ENCODE data around the gene KCNC3.

The KCNC3 gene

GRCh38 chr19:50288954-50289353, 40.2 kb downstream of the KCNC3 start:
- Histone ChIP-seq H4K20me1 (ENCODE audit: control insufficient read depth, insufficient read depth, low read depth, low read length) (no peaks in the 10 kb centered on the region), H3K27ac (ENCODE audit: low read depth, low read length) (no peak overlapping the region), H3K9me2 (replicated peaks; ENCODE audit: control insufficient read depth, low read length) (no peaks in the 10 kb centered on the region), H3K79me2 (ENCODE audit: control insufficient read depth, low read length) (no peaks in the 10 kb centered on the region), H3K36me3 (ENCODE audit: control insufficient read depth, low read length) (no peaks in the 10 kb centered on the region), H3K4me1 (ENCODE audit: control insufficient read depth, low read length) (no peaks in the 10 kb centered on the region), H3K9me3 (ENCODE audit: control insufficient read depth, insufficient read depth, low read length) (no peaks in the 10 kb centered on the region), H3F3A (ENCODE audit: control insufficient read depth, insufficient read depth) (no peaks in the 10 kb centered on the region), H3K4me2 (ENCODE audit: low read length) (no peak overlapping the region), H3K4me3 (ENCODE audit: low read length) (no peak overlapping the region), H3K27me3 (ENCODE audit: control insufficient read depth, low read length) (peaks cover 9% of the 10 kb centered on the region)
- no peak for TF ChIP-seq EZH2phosphoT487 (IDR thresholded peaks at IDR 0.05; ENCODE audit: borderline replicate concordance, low read length)
- no peak for TF ChIP-seq CTCF (IDR thresholded peaks at IDR 0.05; ENCODE audit: low read depth, low read length, poor library complexity, severe bottlenecking)

GRCh38 chr19:50287331-50287730, 41.8 kb downstream of the KCNC3 start:
- no peaks in the 10 kb centered on the region for H3K36me3 ChIP-seq (ENCODE audit: control insufficient read depth, low read length)
- H3K9me2 ChIP-seq (replicated peaks; ENCODE audit: control insufficient read depth, low read length) = no peaks in the 10 kb centered on the region
- H3K4me3 ChIP-seq (ENCODE audit: low read length) = no peak overlapping the region
- no peak overlapping the region for H3K4me2 ChIP-seq (ENCODE audit: low read length)
- H3K27me3 ChIP-seq (ENCODE audit: control insufficient read depth, low read length) = peaks cover 9% of the 10 kb centered on the region
- H3F3A ChIP-seq (ENCODE audit: control insufficient read depth, insufficient read depth) = no peaks in the 10 kb centered on the region
- no peaks in the 10 kb centered on the region for H3K9me3 ChIP-seq (ENCODE audit: control insufficient read depth, insufficient read depth, low read length)
- no peaks in the 10 kb centered on the region for H3K79me2 ChIP-seq (ENCODE audit: control insufficient read depth, low read length)
- no peaks in the 10 kb centered on the region for H3K4me1 ChIP-seq (ENCODE audit: control insufficient read depth, low read length)
- H3K27ac ChIP-seq (ENCODE audit: low read depth, low read length) = no peak overlapping the region
- TF ChIP-seq CTCF (IDR thresholded peaks at IDR 0.05; ENCODE audit: low read depth, low read length, poor library complexity, severe bottlenecking) (no peak), EZH2phosphoT487 (IDR thresholded peaks at IDR 0.05; ENCODE audit: borderline replicate concordance, low read length) (no peak)
- no peaks in the 10 kb centered on the region for H4K20me1 ChIP-seq (ENCODE audit: control insufficient read depth, insufficient read depth, low read depth, low read length)

GRCh38 chr19:50286443-50286842, 42.7 kb downstream of the KCNC3 start:
- TF ChIP-seq CTCF (IDR thresholded peaks at IDR 0.05; ENCODE audit: low read depth, low read length, poor library complexity, severe bottlenecking) = no peak
- no peak for TF ChIP-seq EZH2phosphoT487 (IDR thresholded peaks at IDR 0.05; ENCODE audit: borderline replicate concordance, low read length)
- peaks cover 9% of the 10 kb centered on the region for H3K27me3 ChIP-seq (ENCODE audit: control insufficient read depth, low read length)
- H3K4me3 ChIP-seq (ENCODE audit: low read length) = no peak overlapping the region
- no peaks in the 10 kb centered on the region for H3K9me2 ChIP-seq (replicated peaks; ENCODE audit: control insufficient read depth, low read length)
- H3K9me3 ChIP-seq (ENCODE audit: control insufficient read depth, insufficient read depth, low read length) = no peaks in the 10 kb centered on the region
- H3K4me1 ChIP-seq (ENCODE audit: control insufficient read depth, low read length) = no peaks in the 10 kb centered on the region
- no peaks in the 10 kb centered on the region for H4K20me1 ChIP-seq (ENCODE audit: control insufficient read depth, insufficient read depth, low read depth, low read length)
- H3F3A ChIP-seq (ENCODE audit: control insufficient read depth, insufficient read depth) = no peaks in the 10 kb centered on the region
- no peaks in the 10 kb centered on the region for H3K36me3 ChIP-seq (ENCODE audit: control insufficient read depth, low read length)
- H3K4me2 ChIP-seq (ENCODE audit: low read length) = no peak overlapping the region
- H3K79me2 ChIP-seq (ENCODE audit: control insufficient read depth, low read length) = no peaks in the 10 kb centered on the region
- no peak overlapping the region for H3K27ac ChIP-seq (ENCODE audit: low read depth, low read length)

GRCh38 chr19:50285833-50286232, 43.3 kb downstream of the KCNC3 start:
- no peak for TF ChIP-seq CTCF (IDR thresholded peaks at IDR 0.05; ENCODE audit: low read depth, low read length, poor library complexity, severe bottlenecking)
- no peak for TF ChIP-seq EZH2phosphoT487 (IDR thresholded peaks at IDR 0.05; ENCODE audit: borderline replicate concordance, low read length)
- Histone ChIP-seq H4K20me1 (ENCODE audit: control insufficient read depth, insufficient read depth, low read depth, low read length) (no peaks in the 10 kb centered on the region), H3K4me2 (ENCODE audit: low read length) (no peak overlapping the region), H3K4me1 (ENCODE audit: control insufficient read depth, low read length) (no peaks in the 10 kb centered on the region), H3K9me2 (replicated peaks; ENCODE audit: control insufficient read depth, low read length) (no peaks in the 10 kb centered on the region), H3F3A (ENCODE audit: control insufficient read depth, insufficient read depth) (no peaks in the 10 kb centered on the region), H3K36me3 (ENCODE audit: control insufficient read depth, low read length) (no peaks in the 10 kb centered on the region), H3K4me3 (ENCODE audit: low read length) (no peak overlapping the region), H3K9me3 (ENCODE audit: control insufficient read depth, insufficient read depth, low read length) (no peaks in the 10 kb centered on the region), H3K27ac (ENCODE audit: low read depth, low read length) (no peak overlapping the region), H3K27me3 (ENCODE audit: control insufficient read depth, low read length) (peaks cover 9% of the 10 kb centered on the region), H3K79me2 (ENCODE audit: control insufficient read depth, low read length) (no peaks in the 10 kb centered on the region)

All from DOHH2 (cell line).